GM23338 (cell line): ENCODE data around the gene PHLDB1.

Experiments
- EZH2 ChIP-seq: fragments of 200-600 bp; sonication (generic); IDR thresholded peaks from one replicate; pipeline ENCODE4 v1.8.0; 2017; ENCODE audit warnings: antibody characterized with exemption, mild to moderate bottlenecking, low read depth; ENCODE audit not compliant: unreplicated experiment
- ZNF114 ChIP-seq: fragments of 250-450 bp; sonication (Bioruptor Pico); IDR thresholded peaks from 2 replicates; pipeline ENCODE4 v1.5.0; 2020; ENCODE audit warnings: mild to moderate bottlenecking, moderate library complexity

- TF ChIP-seq EZH2 (no peak), ZNF114 (no peak)
Observed at GRCh38 chr11:118656563-118657165, 49.2 kb downstream of the PHLDB1 start.
